HG03558 (cell line): ENCODE data around the gene DDX3X.

ENCODE experiments used
- ATAC-seq: cut with Tn5 transposase; IDR thresholded peaks from one replicate; pipeline ENCODE4 v1.9.1; 2021; ENCODE audit warnings: moderate number of reproducible peaks; ENCODE audit not compliant: unreplicated experiment; ENCODE audit errors: extremely low read depth

The DDX3X gene

GRCh38 chrX:41326431-41326830 lies 7.5 kb upstream of the DDX3X start:
- no peak for ATAC-seq

GRCh38 chrX:41327341-41327740 lies 6.6 kb upstream of the DDX3X start:
- no peak for ATAC-seq

GRCh38 chrX:41329101-41329500 lies 4.9 kb upstream of the DDX3X start:
- no peak for ATAC-seq

- ATAC-seq: no peak
Observed at GRCh38 chrX:41332005-41332404, 2.0 kb upstream of the DDX3X start.

- ATAC-seq: peak; percentile 2
Observed at GRCh38 chrX:41332408-41333002, 1.5 kb upstream of the DDX3X start.

GRCh38 chrX:41333003-41333743 lies 789 bp upstream of the DDX3X start:
- ATAC-seq: peak; percentile 21

- ATAC-seq: no peak
Observed at GRCh38 chrX:41334363-41335197, 618 bp downstream of the DDX3X start.

GRCh38 chrX:41335198-41335957 lies 1.4 kb downstream of the DDX3X start:
- ATAC-seq: no peak

- no peak for ATAC-seq
Observed at GRCh38 chrX:41335958-41336331, 2.0 kb downstream of the DDX3X start.

GRCh38 chrX:41336447-41336846 lies 2.5 kb downstream of the DDX3X start:
- ATAC-seq: no peak

- no peak for ATAC-seq
Observed at GRCh38 chrX:41337140-41337539, 3.2 kb downstream of the DDX3X start.

GRCh38 chrX:41338436-41338835 lies 4.5 kb downstream of the DDX3X start:
- no peak for ATAC-seq

- ATAC-seq: no peak
Observed at GRCh38 chrX:41339148-41339547, 5.2 kb downstream of the DDX3X start.

GRCh38 chrX:41344053-41344452 lies 10.1 kb downstream of the DDX3X start:
- ATAC-seq: no peak

GRCh38 chrX:41347186-41347585 lies 13.2 kb downstream of the DDX3X start:
- ATAC-seq: no peak

GRCh38 chrX:41348551-41348950 lies 14.6 kb downstream of the DDX3X start:
- no peak for ATAC-seq

GRCh38 chrX:41350150-41350975 lies 16.4 kb downstream of the DDX3X start:
- ATAC-seq: no peak

GRCh38 chrX:41350976-41351569 lies 17.1 kb downstream of the DDX3X start:
- no peak for ATAC-seq

- ATAC-seq: no peak
Observed at GRCh38 chrX:41351923-41352322, 18.0 kb downstream of the DDX3X start.
